Suprapubic skin (tissue), 3 donors: ENCODE measurements around the gene RNF222.

Source experiments
- EP300 ChIP-seq: sonication (generic); formaldehyde crosslinking; IDR thresholded peaks from one replicate; pipeline ENCODE4 v1.6.1; 2017; ENCODE audit warnings: antibody characterized with exemption
- POLR2A ChIP-seq, 2 donors: fragments of 450-650 bp; IDR thresholded peaks; one replicate each; pipeline ENCODE4 v1.6.1; 2017; ENCODE audit warnings: antibody characterized with exemption in 2 of 2, mild to moderate bottlenecking in 2 of 2, moderate library complexity in 2 of 2
- TF ChIP-seq, protein P1 (sequence below), 2 donors: fragments of 200-600 bp in 1 of 2; fragments of 450-650 bp in 1 of 2; sonication (generic) in 1 of 2; IDR thresholded peaks; one replicate each; pipeline ENCODE4 v1.5.1; 2016 to 2019; ENCODE audit warnings: antibody characterized with exemption in 2 of 2, mild to moderate bottlenecking in 1 of 2, moderate library complexity in 1 of 2

DNA sequence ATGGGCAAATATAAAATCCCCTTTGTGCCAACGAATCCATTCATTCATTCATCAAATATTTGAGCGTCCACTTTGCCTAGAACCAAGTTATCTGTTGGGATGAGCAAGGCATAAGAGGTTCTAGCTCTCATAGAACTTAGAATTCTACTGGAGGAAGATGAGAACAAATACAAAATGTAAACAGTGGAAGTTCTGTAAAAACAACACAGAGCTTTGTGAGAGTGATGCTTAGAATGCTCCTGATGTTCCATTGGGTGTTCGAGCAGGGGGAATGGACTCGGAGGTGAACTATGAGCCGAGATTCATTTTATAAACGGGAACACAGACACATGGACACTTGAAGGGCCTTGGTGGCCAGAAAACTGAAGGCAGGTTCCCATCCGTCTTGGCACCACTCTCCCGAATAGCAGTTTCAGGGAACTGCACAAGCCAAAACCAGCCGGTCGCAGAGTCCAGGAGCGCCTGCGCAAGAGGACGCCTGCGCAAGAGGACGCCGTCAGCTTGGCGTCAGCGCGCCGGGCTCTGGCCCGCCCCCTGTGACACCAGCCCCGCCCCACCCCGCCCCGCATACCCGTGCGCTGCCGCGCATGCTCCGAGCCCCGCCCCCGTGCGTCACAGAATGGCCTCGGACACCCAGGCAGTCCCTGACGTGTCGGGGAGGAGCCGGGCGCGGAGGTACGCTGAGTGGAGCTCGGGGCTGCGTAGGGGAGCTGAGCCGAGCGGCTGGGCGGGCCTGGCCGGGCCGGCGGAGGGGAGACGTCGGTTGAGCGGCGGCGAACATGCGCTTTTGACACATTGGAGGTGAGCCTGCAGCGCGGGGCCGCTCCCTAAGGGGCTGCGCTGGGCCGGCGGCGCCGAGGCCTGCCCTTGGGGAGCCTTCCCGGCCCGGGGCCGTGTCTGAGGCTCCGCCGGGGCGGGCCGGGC lies 37.9 kb upstream of the RNF222 start, which contains the start of gene NDEL1:
- no peak for TF ChIP-seq EP300
- TF ChIP-seq POLR2A (IDR thresholded peaks at IDR 0.05): peak; percentile 97 to 99
- TF ChIP-seq, protein P1, sequence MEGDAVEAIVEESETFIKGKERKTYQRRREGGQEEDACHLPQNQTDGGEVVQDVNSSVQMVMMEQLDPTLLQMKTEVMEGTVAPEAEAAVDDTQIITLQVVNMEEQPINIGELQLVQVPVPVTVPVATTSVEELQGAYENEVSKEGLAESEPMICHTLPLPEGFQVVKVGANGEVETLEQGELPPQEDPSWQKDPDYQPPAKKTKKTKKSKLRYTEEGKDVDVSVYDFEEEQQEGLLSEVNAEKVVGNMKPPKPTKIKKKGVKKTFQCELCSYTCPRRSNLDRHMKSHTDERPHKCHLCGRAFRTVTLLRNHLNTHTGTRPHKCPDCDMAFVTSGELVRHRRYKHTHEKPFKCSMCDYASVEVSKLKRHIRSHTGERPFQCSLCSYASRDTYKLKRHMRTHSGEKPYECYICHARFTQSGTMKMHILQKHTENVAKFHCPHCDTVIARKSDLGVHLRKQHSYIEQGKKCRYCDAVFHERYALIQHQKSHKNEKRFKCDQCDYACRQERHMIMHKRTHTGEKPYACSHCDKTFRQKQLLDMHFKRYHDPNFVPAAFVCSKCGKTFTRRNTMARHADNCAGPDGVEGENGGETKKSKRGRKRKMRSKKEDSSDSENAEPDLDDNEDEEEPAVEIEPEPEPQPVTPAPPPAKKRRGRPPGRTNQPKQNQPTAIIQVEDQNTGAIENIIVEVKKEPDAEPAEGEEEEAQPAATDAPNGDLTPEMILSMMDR (IDR thresholded peaks at IDR 0.05): no peak
